Measurements from ENCODE around the gene EVC. TPM values are rescaled to one million over a fixed set of nuclear protein-coding genes. Genes with fewer than 3 reads are reported as not detected.

EVC gene
- total RNA-seq, 2 donors from 2014 or later: 25.5 to 29.0 TPM

GRCh38 chr4:5757954-5758353, 47.0 kb downstream of the EVC start:
- no peak for TF ChIP-seq CTCF (conservative IDR thresholded peaks at IDR 0.05)
- no peak overlapping the region for H3K27ac ChIP-seq (ENCODE audit: low read depth, low read length)
- H3K27me3 ChIP-seq (ENCODE audit: control insufficient read depth, insufficient read depth, low read length, poor library complexity, severe bottlenecking): no peaks in the 10 kb centered on the region
- 94 to 95% methylated on average over 9 to 10 of the region's 10 CpGs for WGBS, 2 experiments (ENCODE audit: insufficient coverage in 1 of 2, insufficient read length in 1 of 2)
- H3K9ac ChIP-seq (ENCODE audit: extremely low read depth, low read length, poor library complexity, severe bottlenecking): no peak overlapping the region
- no peak overlapping the region for H3K27ac Mint-ChIP-seq
- peaks cover 15% of the 10 kb centered on the region for H3K27me3 Mint-ChIP-seq (ENCODE audit: insufficient read depth)
- H3K4me1 ChIP-seq (ENCODE audit: control insufficient read depth, insufficient read depth, low read length): peaks cover 14% of the 10 kb centered on the region
- H3K4me3 ChIP-seq (ENCODE audit: low read length): no peak overlapping the region
- H3K36me3 ChIP-seq (ENCODE audit: control insufficient read depth, insufficient read depth, low read length): peaks cover 26% of the 10 kb centered on the region
- no peak for DNase-seq
- peaks cover 18% of the 10 kb centered on the region for H3K4me1 Mint-ChIP-seq
- peaks cover 6% of the 10 kb centered on the region for H3K9me3 ChIP-seq (ENCODE audit: control insufficient read depth, low read length)
- H3K9me3 Mint-ChIP-seq: no peaks in the 10 kb centered on the region
- H3K36me3 Mint-ChIP-seq (ENCODE audit: low read depth): peaks cover 41% of the 10 kb centered on the region
- no peak overlapping the region for H3K4me3 Mint-ChIP-seq

GRCh38 chr4:5758741-5759140, 47.7 kb downstream of the EVC start:
- DNase-seq: no peak
- WGBS, 2 experiments (ENCODE audit: insufficient coverage in 1 of 2, insufficient read length in 1 of 2): 93 to 97% methylated on average over 7 of the region's 7 CpGs
- Mint-ChIP-seq H3K27me3 (ENCODE audit: insufficient read depth) (peaks cover 15% of the 10 kb centered on the region), H3K9me3 (no peaks in the 10 kb centered on the region), H3K27ac (no peak overlapping the region), H3K36me3 (ENCODE audit: low read depth) (peaks cover 41% of the 10 kb centered on the region), H3K4me1 (peaks cover 18% of the 10 kb centered on the region), H3K4me3 (no peak overlapping the region)
- H3K9me3 ChIP-seq (ENCODE audit: control insufficient read depth, low read length): peaks cover 6% of the 10 kb centered on the region
- H3K27ac ChIP-seq (ENCODE audit: low read depth, low read length): no peak overlapping the region
- H3K9ac ChIP-seq (ENCODE audit: extremely low read depth, low read length, poor library complexity, severe bottlenecking): no peak overlapping the region
- no peak overlapping the region for H3K4me3 ChIP-seq (ENCODE audit: low read length)
- TF ChIP-seq CTCF (conservative IDR thresholded peaks at IDR 0.05): no peak
- H3K4me1 ChIP-seq (ENCODE audit: control insufficient read depth, insufficient read depth, low read length): peaks cover 14% of the 10 kb centered on the region
- H3K27me3 ChIP-seq (ENCODE audit: control insufficient read depth, insufficient read depth, low read length, poor library complexity, severe bottlenecking): no peaks in the 10 kb centered on the region
- H3K36me3 ChIP-seq (ENCODE audit: control insufficient read depth, insufficient read depth, low read length): peaks cover 26% of the 10 kb centered on the region

GRCh38 chr4:5759236-5760075, 48.5 kb downstream of the EVC start:
- TF ChIP-seq CTCF (conservative IDR thresholded peaks at IDR 0.05): no peak
- Histone ChIP-seq H3K9ac (ENCODE audit: extremely low read depth, low read length, poor library complexity, severe bottlenecking) (no peak overlapping the region), H3K27me3 (ENCODE audit: control insufficient read depth, insufficient read depth, low read length, poor library complexity, severe bottlenecking) (no peaks in the 10 kb centered on the region), H3K4me1 (ENCODE audit: control insufficient read depth, insufficient read depth, low read length) (peaks cover 14% of the 10 kb centered on the region), H3K9me3 (ENCODE audit: control insufficient read depth, low read length) (peaks cover 6% of the 10 kb centered on the region), H3K4me3 (ENCODE audit: low read length) (peak overlapping the region; percentile 5), H3K36me3 (ENCODE audit: control insufficient read depth, insufficient read depth, low read length) (peaks cover 24% of the 10 kb centered on the region), H3K27ac (ENCODE audit: low read depth, low read length) (no peak overlapping the region)
- Mint-ChIP-seq H3K4me1 (peaks cover 18% of the 10 kb centered on the region), H3K27me3 (ENCODE audit: insufficient read depth) (peaks cover 10% of the 10 kb centered on the region), H3K36me3 (ENCODE audit: low read depth) (peaks cover 35% of the 10 kb centered on the region), H3K9me3 (no peaks in the 10 kb centered on the region), H3K4me3 (no peak overlapping the region), H3K27ac (no peak overlapping the region)
- WGBS, 2 experiments (ENCODE audit: insufficient coverage in 1 of 2, insufficient read length in 1 of 2): 90 to 91% methylated on average over 21 to 22 of the region's 22 CpGs
- no peak for DNase-seq
